DOHH2 (cell line): Measurements from ENCODE around the gene CHD9.

Experiments used
- H3F3A ChIP-seq: fragments of 200-600 bp; sonication (generic), shearing (Covaris generic); 2 replicates; pipeline ENCODE4 v1.6.0; 2016; ENCODE audit warnings: antibody characterized with exemption, mild to moderate bottlenecking; ENCODE audit not compliant: control insufficient read depth, insufficient read depth
- H3K27ac ChIP-seq: fragments of 200-600 bp; sonication (generic); 2 replicates; pipeline ENCODE4 v1.5.1; 2014; ENCODE audit warnings: low read depth, mild to moderate bottlenecking, low read length, moderate library complexity
- H3K27me3 ChIP-seq: fragments of 200-600 bp; sonication (generic); 2 replicates; pipeline ENCODE4 v1.6.1; 2014; ENCODE audit warnings: mild to moderate bottlenecking, low read length, mixed read lengths; ENCODE audit not compliant: control insufficient read depth
- H3K36me3 ChIP-seq: fragments of 200-600 bp; sonication (generic); 2 replicates; pipeline ENCODE4 v1.6.1; 2014; ENCODE audit warnings: mild to moderate bottlenecking, low read length, moderate library complexity, mixed read lengths; ENCODE audit not compliant: control insufficient read depth
- H3K4me1 ChIP-seq: fragments of 200-600 bp; sonication (generic); 2 replicates; pipeline ENCODE4 v1.6.1; 2014; ENCODE audit warnings: mild to moderate bottlenecking, low read length, mixed read lengths; ENCODE audit not compliant: control insufficient read depth
- H3K4me2 ChIP-seq: fragments of 200-600 bp; sonication (generic); 2 replicates; pipeline ENCODE4 v1.6.0; 2014; ENCODE audit warnings: mild to moderate bottlenecking, low read length, moderate library complexity
- H3K4me3 ChIP-seq: fragments of 200-600 bp; sonication (generic); 2 replicates; pipeline ENCODE4 v1.5.1; 2014; ENCODE audit warnings: mild to moderate bottlenecking, low read length, mixed read lengths
- H3K79me2 ChIP-seq: fragments of 200-600 bp; sonication (generic); 2 replicates; pipeline ENCODE4 v1.6.1; 2014; ENCODE audit warnings: mild to moderate bottlenecking, low read length, mixed read lengths; ENCODE audit not compliant: control insufficient read depth
- H3K9me2 ChIP-seq: fragments of 200-600 bp; sonication (generic); replicated peaks from 2 replicates; pipeline ENCODE4 v1.6.1; 2014; ENCODE audit warnings: mild to moderate bottlenecking, low read length, mixed read lengths; ENCODE audit not compliant: control insufficient read depth
- H3K9me3 ChIP-seq: fragments of 200-600 bp; sonication (generic); 2 replicates; pipeline ENCODE4 v1.6.1; 2014; ENCODE audit warnings: antibody characterized with exemption, low read length, mixed read lengths; ENCODE audit not compliant: control insufficient read depth, insufficient read depth
- H4K20me1 ChIP-seq: fragments of 200-600 bp; sonication (generic); 2 replicates; pipeline ENCODE4 v1.6.0; 2014; ENCODE audit warnings: low read depth, mild to moderate bottlenecking, antibody characterized with exemption, low read length, moderate library complexity; ENCODE audit not compliant: control insufficient read depth, insufficient read depth
- EZH2phosphoT487 ChIP-seq: fragments of 200-600 bp; sonication (generic); IDR thresholded peaks from 2 replicates; pipeline ENCODE4 v1.6.1; 2017; ENCODE audit warnings: borderline replicate concordance, mild to moderate bottlenecking, antibody characterized with exemption, low read length, moderate library complexity, mixed read lengths
- TF ChIP-seq, protein P1 (sequence below): fragments of 200-600 bp; sonication (generic); IDR thresholded peaks from one replicate; pipeline ENCODE4 v1.5.1; 2014; ENCODE audit warnings: antibody characterized with exemption, mild to moderate bottlenecking, low read depth, low read length; ENCODE audit not compliant: poor library complexity, severe bottlenecking

The CHD9 gene

DNA sequence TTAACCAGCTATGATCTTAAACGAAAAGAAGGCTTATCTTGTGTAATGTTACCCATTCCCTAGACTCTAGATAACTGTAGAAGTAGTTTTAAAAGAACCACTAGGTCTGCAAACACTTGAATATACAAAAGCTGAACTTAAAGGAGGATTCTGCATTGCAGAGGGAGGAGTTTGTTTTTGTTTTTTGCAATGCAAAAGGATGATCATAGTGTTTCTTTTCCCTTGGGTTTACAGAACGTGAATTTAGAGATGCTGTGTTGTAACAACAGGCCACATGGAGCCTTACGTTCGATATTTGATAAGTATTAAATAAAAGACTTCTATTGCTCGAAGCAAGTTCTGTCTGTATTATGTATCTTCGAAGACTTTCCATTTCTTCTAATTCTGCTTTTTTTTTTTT lies 77.6 kb downstream of the CHD9 start:
- Histone ChIP-seq H4K20me1 (peaks cover 5% of the 10 kb centered on the region; the same call in 1 of the 2 replicates), H3K27me3 (no peaks in the 10 kb centered on the region), H3F3A (peaks cover 9% of the 10 kb centered on the region), H3K9me2 (no peaks in the 10 kb centered on the region), H3K4me2 (peak overlapping the region; percentile 62), H3K79me2 (peaks cover 48% of the 10 kb centered on the region), H3K27ac (no peak overlapping the region), H3K36me3 (0 out of 2 replicates have a peak, but pooled peaks cover 8% of the 10 kb centered on the region), H3K4me1 (peaks cover 24% of the 10 kb centered on the region), H3K4me3 (peak overlapping the region; percentile 80), H3K9me3 (no peaks in the 10 kb centered on the region)
- TF ChIP-seq EZH2phosphoT487 = no peak
- TF ChIP-seq, protein P1, sequence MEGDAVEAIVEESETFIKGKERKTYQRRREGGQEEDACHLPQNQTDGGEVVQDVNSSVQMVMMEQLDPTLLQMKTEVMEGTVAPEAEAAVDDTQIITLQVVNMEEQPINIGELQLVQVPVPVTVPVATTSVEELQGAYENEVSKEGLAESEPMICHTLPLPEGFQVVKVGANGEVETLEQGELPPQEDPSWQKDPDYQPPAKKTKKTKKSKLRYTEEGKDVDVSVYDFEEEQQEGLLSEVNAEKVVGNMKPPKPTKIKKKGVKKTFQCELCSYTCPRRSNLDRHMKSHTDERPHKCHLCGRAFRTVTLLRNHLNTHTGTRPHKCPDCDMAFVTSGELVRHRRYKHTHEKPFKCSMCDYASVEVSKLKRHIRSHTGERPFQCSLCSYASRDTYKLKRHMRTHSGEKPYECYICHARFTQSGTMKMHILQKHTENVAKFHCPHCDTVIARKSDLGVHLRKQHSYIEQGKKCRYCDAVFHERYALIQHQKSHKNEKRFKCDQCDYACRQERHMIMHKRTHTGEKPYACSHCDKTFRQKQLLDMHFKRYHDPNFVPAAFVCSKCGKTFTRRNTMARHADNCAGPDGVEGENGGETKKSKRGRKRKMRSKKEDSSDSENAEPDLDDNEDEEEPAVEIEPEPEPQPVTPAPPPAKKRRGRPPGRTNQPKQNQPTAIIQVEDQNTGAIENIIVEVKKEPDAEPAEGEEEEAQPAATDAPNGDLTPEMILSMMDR = no peak

DNA sequence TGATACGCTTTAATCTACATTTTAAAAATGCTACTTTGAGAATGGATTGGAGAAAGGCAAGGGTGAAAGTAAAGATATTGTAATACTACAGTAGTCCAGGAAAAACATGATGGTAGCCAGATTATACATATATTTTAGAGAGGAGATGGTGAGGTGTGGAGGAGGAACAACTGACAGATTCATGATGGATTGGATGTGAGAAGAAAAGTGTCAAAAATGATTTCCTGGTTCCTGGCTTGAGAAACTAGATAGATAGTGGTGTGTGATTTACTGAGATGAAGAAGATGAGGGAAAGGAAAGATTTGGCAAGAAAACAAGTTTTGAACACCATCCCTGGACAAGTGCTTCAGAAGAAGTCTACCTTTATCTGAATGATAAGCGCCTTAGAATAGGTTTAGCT lies 80.5 kb downstream of the CHD9 start:
- Histone ChIP-seq H3K27ac (no peak overlapping the region), H3K4me3 (no peak overlapping the region)

DNA sequence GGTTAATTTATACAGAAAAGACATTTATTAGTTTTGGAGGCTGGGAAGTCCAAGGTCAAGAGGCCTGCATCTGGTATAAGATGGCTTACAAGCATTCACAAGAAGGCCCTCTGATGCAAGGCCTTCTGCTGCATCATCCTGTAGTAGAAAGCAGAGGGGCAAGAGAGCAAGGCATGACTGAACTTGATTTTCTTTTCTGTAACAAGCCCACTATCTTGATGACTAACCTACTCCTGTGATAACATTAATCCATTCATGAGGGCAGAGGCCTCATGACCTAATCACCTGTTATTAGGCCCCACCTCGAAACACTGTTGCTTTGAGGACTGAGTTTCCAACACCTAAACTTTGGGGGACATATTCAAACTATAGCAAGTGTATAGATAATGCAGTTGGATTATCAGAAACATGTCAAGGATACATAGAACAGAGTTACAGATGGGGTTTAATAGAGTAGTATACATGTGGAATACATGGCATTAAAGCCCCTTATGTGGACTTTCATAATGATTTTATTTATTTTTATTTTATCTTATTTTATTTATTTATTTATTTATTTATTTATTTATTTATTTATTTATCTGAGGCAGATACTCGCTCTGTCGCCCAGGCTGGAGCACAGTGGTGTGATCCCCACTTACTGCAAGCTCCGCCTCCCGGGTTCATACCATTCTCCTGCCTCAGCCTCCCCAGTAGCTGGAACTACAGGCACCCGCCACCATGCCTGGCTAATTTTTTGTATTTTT lies 88.2 kb downstream of the CHD9 start:
- no peaks in the 10 kb centered on the region for H3K36me3 ChIP-seq
- no peaks in the 10 kb centered on the region for H3K9me3 ChIP-seq
- H4K20me1 ChIP-seq = no peaks in the 10 kb centered on the region
- no peaks in the 10 kb centered on the region; the same call in 1 of the 2 replicates for H3F3A ChIP-seq
- peaks cover 55% of the 10 kb centered on the region for H3K79me2 ChIP-seq
- H3K27me3 ChIP-seq = no peaks in the 10 kb centered on the region
- TF ChIP-seq EZH2phosphoT487 = no peak
- TF ChIP-seq, protein P1 = no peak
- H3K4me3 ChIP-seq = no peak overlapping the region
- H3K4me2 ChIP-seq = no peak overlapping the region
- no peak overlapping the region for H3K27ac ChIP-seq
- no peaks in the 10 kb centered on the region for H3K4me1 ChIP-seq
- no peaks in the 10 kb centered on the region for H3K9me2 ChIP-seq

More for the DNA sequence above, 80.5 kb downstream of the CHD9 start:
- Histone ChIP-seq H3K4me2 (no peak overlapping the region), H4K20me1 (peaks cover 5% of the 10 kb centered on the region; the same call in 1 of the 2 replicates), H3K9me3 (no peaks in the 10 kb centered on the region), H3K36me3 (0 out of 2 replicates have a peak, but pooled peaks cover 8% of the 10 kb centered on the region), H3K27me3 (no peaks in the 10 kb centered on the region), H3K79me2 (peaks cover 59% of the 10 kb centered on the region), H3F3A (no peaks in the 10 kb centered on the region; the same call in 1 of the 2 replicates), H3K9me2 (no peaks in the 10 kb centered on the region), H3K4me1 (peaks cover 5% of the 10 kb centered on the region)
- TF ChIP-seq EZH2phosphoT487 = no peak
- TF ChIP-seq, protein P1 = no peak
